Mesothelial cell of epicardium (in vitro differentiated cells): ENCODE data around the gene NR3C2. TPM values are rescaled to one million over a fixed set of nuclear protein-coding genes. Genes with fewer than 3 reads are reported as not detected.

ENCODE experiments used
- DNase-seq, 2 experiments: peaks; one replicate each; pipeline ENCODE4 v3.0.0; 2021; ENCODE audit warnings: low spot score in 2 of 2; ENCODE audit not compliant: unreplicated experiment in 2 of 2
- H3K27ac Mint-ChIP-seq: 2 replicates; pipeline ENCODE4 v1.8.0; 2021; ENCODE audit warnings: mixed read lengths
- H3K27me3 Mint-ChIP-seq: 2 replicates; pipeline ENCODE4 v1.8.0; 2021; ENCODE audit warnings: low read depth, mixed read lengths
- H3K36me3 Mint-ChIP-seq: 2 replicates; pipeline ENCODE4 v1.8.0; 2021; ENCODE audit warnings: mixed read lengths
- H3K4me1 Mint-ChIP-seq: 2 replicates; pipeline ENCODE4 v1.8.0; 2021; ENCODE audit warnings: mixed read lengths
- H3K4me3 Mint-ChIP-seq: 2 replicates; pipeline ENCODE4 v1.8.0; 2021; ENCODE audit warnings: mild to moderate bottlenecking, moderate library complexity, mixed read lengths
- H3K9me3 Mint-ChIP-seq: 2 replicates; pipeline ENCODE4 v1.8.0; 2021; ENCODE audit warnings: mixed read lengths
- total RNA-seq: library from RNA; stranded (reverse); gene quantifications from 3 replicates; pipeline ENCODE4 v1.2.1, GENCODE V29; 2021
- TF ChIP-seq, protein P1 (sequence below): fragments of 200-600 bp; sonication (generic); IDR thresholded peaks from one replicate; pipeline ENCODE4 v1.5.0; 2021; ENCODE audit warnings: antibody characterized with exemption; ENCODE audit not compliant: unreplicated experiment

Gene NR3C2
- total RNA-seq, 1 donor from 2014 or later, result 5.2 TPM

DNA sequence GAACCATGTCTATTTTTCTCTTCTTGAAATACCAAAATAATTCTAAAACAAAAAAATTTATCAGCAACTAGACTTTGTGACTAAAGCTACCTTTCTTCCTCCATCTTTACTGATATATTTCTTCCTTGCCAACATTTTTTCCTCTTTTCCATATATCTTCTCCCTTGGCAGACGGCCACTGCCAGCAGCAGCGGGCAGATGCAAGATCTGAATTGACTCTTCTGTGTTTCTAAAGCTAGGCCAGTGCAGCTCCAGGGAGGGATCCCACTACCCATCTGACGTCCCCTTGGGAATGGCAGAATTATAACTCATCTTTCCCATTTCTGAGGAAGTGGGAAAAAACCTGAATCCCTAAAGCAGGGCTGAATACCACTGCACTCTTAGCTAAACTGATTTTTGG is 206.4 kb downstream of the NR3C2 start:
- peaks cover 19% of the 10 kb centered on the region for H3K9me3 Mint-ChIP-seq
- H3K4me3 Mint-ChIP-seq, result no peak overlapping the region
- peaks cover 4% of the 10 kb centered on the region for H3K36me3 Mint-ChIP-seq
- no peak for DNase-seq
- H3K27ac Mint-ChIP-seq, result no peak overlapping the region
- peaks cover 5% of the 10 kb centered on the region for H3K27me3 Mint-ChIP-seq
- H3K4me1 Mint-ChIP-seq, result peaks cover 2% of the 10 kb centered on the region
- TF ChIP-seq, protein P1, sequence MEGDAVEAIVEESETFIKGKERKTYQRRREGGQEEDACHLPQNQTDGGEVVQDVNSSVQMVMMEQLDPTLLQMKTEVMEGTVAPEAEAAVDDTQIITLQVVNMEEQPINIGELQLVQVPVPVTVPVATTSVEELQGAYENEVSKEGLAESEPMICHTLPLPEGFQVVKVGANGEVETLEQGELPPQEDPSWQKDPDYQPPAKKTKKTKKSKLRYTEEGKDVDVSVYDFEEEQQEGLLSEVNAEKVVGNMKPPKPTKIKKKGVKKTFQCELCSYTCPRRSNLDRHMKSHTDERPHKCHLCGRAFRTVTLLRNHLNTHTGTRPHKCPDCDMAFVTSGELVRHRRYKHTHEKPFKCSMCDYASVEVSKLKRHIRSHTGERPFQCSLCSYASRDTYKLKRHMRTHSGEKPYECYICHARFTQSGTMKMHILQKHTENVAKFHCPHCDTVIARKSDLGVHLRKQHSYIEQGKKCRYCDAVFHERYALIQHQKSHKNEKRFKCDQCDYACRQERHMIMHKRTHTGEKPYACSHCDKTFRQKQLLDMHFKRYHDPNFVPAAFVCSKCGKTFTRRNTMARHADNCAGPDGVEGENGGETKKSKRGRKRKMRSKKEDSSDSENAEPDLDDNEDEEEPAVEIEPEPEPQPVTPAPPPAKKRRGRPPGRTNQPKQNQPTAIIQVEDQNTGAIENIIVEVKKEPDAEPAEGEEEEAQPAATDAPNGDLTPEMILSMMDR, result no peak

DNA sequence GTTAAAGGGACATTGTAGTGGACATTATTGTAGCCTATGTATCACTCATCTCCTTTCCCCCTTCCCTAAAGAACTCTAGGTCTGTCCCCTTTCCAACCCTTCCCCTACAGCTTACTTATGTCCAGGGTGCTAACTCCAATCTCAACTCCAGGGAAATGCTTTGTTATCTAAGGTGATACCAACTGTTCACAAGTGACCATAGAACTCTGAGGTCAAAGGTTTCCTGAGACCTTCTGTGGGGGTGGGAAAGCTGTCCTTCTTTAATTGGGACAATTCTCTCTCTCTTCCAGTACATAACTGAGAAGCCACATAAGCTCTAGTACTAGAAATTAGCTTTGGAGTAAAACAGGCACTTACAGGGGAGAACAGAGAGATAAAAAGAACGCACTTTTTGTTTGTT is 212.4 kb downstream of the NR3C2 start:
- Mint-ChIP-seq H3K4me1 (peaks cover 10% of the 10 kb centered on the region), H3K4me3 (no peak overlapping the region), H3K9me3 (peaks cover 19% of the 10 kb centered on the region), H3K27me3 (peaks cover 2% of the 10 kb centered on the region), H3K36me3 (peaks cover 4% of the 10 kb centered on the region), H3K27ac (no peak overlapping the region)
- no peak for DNase-seq
- TF ChIP-seq, protein P1, result no peak

DNA sequence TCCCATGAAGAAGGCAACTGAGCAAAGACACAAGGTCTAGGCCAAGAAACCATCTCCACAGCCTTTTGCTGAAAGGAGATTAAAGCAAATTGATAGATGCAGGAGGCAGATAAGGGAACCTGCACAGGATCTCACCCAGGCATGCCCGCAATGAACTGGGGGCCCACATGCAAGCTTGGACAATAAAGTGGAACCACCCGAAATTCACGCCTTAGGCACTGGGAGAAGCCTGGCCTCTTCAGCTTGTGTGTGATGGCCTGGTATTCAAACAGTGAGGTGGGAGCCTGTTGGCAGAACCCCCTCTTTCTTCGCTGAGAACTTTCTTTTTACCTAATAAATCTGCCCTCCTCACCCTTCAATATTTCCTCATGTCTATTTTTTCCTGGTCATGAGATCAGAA is 213.2 kb downstream of the NR3C2 start:
- H3K36me3 Mint-ChIP-seq, result peaks cover 4% of the 10 kb centered on the region
- peaks cover 14% of the 10 kb centered on the region for H3K4me1 Mint-ChIP-seq
- DNase-seq, result no peak
- H3K4me3 Mint-ChIP-seq, result no peak overlapping the region
- peaks cover 19% of the 10 kb centered on the region for H3K9me3 Mint-ChIP-seq
- no peak overlapping the region for H3K27ac Mint-ChIP-seq
- H3K27me3 Mint-ChIP-seq, result no peaks in the 10 kb centered on the region
- TF ChIP-seq, protein P1, result no peak

DNA sequence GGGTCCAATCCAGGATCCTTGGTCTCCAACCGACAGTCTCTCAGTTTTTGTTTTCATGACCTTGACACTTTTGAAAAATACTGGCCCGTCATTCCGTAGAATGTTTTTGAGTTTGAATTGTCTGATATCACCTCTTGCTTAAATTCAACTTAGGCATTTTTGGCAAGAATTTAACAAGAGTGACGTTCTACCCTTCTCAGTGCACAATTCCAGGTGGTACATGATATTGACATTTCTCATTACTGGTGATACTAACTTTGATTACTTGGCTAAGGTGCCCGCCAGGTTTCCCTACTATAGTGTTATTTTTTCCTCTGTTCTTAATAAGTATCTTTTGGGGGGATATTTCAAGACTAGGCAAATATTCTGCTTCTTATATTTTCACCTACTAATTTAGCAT is 215.1 kb downstream of the NR3C2 start:
- H3K27ac Mint-ChIP-seq, result no peak overlapping the region
- no peak overlapping the region for H3K4me3 Mint-ChIP-seq
- TF ChIP-seq, protein P1, result no peak
- peaks cover 6% of the 10 kb centered on the region for H3K9me3 Mint-ChIP-seq
- DNase-seq, result no peak
- H3K27me3 Mint-ChIP-seq, result no peaks in the 10 kb centered on the region
- H3K4me1 Mint-ChIP-seq, result peaks cover 14% of the 10 kb centered on the region
- H3K36me3 Mint-ChIP-seq, result no peaks in the 10 kb centered on the region

DNA sequence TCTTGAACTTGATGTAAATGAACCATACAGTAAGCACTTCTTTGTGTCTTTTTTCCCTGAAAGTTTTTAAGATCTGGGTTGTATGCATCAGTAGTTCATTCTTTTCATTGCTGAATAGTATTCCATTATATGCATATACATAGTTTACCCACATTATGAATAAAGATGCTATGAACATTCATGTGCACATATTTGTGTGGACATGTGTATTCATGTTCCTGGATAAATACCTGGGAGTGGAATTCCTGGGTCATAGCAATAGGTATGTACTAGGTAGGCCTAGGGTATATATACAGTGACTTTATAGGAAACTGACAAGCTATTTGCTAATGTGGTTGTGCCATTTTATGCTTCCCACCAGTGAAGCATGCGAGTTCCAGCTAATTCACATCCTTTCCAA is 215.9 kb downstream of the NR3C2 start:
- no peak for DNase-seq
- Mint-ChIP-seq H3K4me3 (no peak overlapping the region), H3K4me1 (peaks cover 14% of the 10 kb centered on the region), H3K36me3 (no peaks in the 10 kb centered on the region), H3K9me3 (no peaks in the 10 kb centered on the region), H3K27me3 (no peaks in the 10 kb centered on the region), H3K27ac (no peak overlapping the region)
- TF ChIP-seq, protein P1, result no peak

DNA sequence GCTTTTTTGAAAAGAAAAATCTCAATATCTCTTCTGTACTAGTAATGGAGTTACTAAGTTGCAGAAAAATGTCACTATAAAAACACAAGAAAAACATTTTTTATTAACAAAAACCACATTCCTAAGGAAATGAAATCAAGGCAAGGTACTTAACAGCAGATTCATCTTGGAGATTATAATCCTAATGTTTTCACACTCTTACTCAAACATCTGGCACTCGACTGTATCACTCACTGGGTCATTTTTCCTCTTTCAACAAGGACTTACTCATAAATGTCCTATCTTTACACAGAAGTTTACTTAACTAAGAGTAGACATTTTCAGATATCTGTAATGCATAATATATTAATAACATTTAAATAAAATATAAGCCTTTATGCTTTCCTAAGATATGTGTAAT is 216.6 kb downstream of the NR3C2 start:
- Mint-ChIP-seq H3K27me3 (no peaks in the 10 kb centered on the region), H3K27ac (no peak overlapping the region), H3K4me1 (peaks cover 14% of the 10 kb centered on the region), H3K9me3 (no peaks in the 10 kb centered on the region), H3K4me3 (no peak overlapping the region), H3K36me3 (no peaks in the 10 kb centered on the region)
- DNase-seq, result no peak
- TF ChIP-seq, protein P1, result no peak
